Ovary (tissue), 3 donors: ENCODE measurements around the gene ATP13A2.

Experiments
- CTCF ChIP-seq, 3 donors: fragments of 450-650 bp in 2 of 3; fragments of 200-600 bp in 1 of 3; IDR thresholded peaks; one replicate each; pipeline versions ENCODE4 v1.5.1 to v1.8.0; 2016 to 2022; ENCODE audit warnings: antibody characterized with exemption in 3 of 3, mild to moderate bottlenecking in 1 of 3
- POLR2A ChIP-seq: fragments of 450-650 bp; IDR thresholded peaks from one replicate; pipeline ENCODE4 v1.6.1; 2017; ENCODE audit warnings: antibody characterized with exemption, mild to moderate bottlenecking, moderate library complexity
- donor health status: DM: no; HTN: no; CAD: no.

- TF ChIP-seq CTCF (IDR thresholded peaks at IDR 0.05): no peak
- TF ChIP-seq POLR2A: no peak
These were observed 46.2 kb downstream of the ATP13A2 start for GRCh38 chr1:16965486-16966067.
